ENCODE results near the gene NUFIP2.
"Not testable (repeated sequence)": the region's sequence is repeated elsewhere in the genome, so short reads cannot be mapped to it uniquely, and the experiment has no call there.

The NUFIP2 gene

DNA sequence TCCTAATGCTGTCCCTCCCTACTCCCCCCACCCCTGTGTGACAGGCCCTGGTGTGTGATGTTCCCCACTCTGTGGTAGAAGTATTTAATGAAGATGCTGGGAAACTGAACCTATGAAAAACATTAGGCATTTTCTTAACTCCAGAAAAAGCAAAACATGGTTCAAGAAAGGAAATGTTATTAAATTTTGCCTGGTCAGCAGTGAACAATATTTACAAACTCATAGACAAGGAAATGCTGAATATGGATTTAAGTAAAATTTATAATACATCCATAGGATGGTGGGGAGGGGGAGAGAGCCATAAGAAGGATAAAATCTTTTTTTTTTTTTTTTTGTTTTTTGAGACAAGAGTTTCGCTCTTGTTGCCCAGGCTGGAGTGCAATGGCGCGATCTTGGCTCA lies 58.0 kb downstream of the NUFIP2 start:
- DNase-seq = no peak

DNA sequence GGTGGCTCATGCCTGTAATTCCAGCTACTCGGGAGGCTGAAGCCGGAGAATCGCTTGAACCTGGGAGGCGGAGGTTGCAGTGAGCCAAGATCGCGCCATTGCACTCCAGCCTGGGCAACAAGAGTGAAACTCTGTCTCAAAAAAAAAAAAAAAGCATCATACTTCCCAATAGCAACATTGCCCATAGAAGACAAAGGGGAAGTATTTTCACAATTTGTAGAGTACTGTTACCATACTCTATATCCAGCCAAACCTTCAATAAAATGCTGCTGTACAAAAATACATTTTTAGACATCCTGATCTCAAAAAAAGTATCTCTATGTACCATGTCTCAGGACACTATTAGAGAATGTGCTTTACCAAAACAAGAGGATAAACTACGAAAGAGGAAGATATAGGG lies 59.0 kb downstream of the NUFIP2 start:
- DNase-seq = peak; percentile 27

DNA sequence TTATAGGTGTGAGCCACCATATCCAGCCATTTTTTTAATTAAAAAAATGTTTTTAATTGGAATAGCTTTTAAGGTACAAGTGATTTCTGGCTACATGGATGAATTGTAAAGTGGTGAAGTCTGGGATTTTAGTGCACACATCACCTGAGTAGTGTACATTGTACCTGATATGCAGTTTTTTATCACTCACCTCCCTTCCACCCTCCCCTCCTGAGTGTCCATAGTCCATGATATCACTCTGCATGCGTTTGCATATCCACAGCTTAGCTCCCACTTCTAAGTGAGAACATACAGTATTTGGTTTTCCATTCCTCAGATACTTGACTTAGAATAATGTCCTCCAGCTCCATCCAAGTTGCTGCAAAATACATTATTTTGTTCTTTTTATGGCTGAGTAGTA lies 60.6 kb downstream of the NUFIP2 start:
- no peak for DNase-seq

DNA sequence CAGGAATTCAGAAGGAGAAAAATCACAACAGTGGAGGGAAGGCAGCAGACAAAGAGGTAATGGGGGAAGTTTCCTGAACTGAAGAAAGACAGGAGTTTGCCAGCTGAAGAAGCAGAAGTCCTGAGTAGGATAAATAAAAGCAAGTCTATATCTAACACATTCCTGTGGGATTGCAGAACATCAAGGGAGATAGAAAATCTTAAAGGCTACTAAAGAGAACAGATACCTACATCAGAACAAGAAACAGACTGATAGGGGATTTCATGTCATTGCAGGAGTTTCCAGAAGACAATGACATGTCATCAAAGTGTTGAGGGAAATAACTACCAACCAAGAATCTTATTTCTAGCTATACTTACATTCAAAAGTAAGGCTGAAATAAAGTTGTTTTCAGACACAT lies 68.6 kb downstream of the NUFIP2 start:
- no peak for DNase-seq

DNA sequence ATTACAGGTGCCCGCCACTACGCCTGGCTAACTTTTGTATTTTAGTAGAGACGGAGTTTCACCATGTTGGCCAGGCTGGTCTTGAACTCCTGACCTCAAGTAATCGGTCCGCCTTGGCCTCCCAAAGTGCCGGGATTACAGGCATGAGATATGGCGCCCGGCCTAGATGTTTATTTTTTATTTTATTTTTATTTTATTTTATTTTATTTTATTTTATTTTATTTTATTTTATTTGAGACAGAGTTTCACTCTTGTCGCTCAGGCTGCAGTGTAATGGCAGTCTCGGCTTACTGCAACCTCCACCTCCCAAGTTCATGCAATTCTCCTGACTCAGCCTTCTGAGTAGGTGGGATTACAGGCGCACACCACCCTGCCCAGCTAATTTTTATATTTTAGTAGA lies 72.6 kb downstream of the NUFIP2 start:
- not testable (repeated sequence) for DNase-seq

DNA sequence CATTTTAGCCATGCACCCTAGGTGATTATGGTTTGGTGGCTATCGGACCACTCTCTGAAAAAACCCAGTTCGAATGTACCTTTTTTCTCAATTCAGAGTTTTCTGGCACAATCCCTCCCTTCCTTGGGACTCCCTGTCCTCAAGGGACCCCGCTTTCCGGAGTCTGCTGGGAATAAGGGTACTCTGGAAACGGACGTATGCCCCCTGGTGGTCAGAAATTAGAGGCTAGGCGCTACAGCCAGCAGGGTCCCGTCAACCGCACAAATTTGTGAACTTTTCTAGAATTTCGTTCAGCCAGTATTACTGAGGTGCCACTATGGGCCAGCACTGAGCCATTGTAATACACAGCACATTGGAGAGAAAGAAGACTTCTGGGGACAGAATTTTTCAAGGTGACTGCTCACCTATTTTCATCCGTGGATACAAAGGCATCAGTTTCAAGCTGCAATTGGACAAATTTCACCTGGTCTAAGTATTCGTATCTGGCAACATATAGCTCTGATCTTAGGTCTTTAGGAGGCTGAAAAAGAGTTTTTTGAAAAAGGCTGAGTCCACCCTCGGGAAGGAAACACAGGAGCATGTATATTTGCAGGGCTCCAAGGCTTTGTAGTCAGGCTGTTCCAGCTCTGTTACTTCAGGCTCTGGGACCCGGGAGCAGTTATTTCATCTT lies 74.4 kb downstream of the NUFIP2 start:
- peak; percentile 95 for DNase-seq

DNA sequence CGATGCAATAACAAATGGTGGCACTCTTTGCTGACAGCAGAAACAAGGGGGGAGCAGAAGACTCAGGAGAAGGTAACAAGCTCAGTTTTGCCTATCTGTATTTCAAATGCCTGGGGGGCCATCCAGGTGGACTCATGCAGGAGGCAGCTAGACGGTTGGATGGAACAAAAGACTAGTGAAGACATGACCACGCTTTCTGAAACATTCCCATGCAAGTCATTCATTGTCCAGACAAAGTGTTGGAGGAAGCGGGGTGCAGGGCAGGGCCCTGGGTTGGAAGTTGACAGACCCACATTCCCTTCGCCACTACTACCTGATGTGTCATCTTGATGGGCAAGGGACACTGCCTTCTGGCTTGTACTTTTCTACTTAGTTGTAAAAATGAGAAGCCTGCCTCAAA lies 77.1 kb downstream of the NUFIP2 start:
- DNase-seq = no peak

DNA sequence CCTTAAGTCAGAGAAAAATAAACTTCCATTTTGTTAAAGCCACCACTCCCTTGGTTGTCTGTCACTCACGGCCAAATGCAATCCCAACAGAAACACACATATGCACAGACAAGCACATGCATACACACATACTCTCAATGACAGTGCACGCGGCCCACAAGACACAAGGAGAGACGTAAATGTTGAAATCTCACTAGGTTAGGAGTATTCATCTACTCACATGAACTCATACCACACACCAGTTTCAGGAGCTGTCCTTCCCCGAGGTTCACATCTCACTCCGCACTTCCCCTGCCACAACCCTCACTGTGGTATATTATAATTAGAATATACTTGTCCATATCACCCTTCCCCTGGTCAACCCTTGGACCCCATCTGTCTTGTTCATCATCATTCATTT lies 77.8 kb downstream of the NUFIP2 start:
- no peak for DNase-seq

DNA sequence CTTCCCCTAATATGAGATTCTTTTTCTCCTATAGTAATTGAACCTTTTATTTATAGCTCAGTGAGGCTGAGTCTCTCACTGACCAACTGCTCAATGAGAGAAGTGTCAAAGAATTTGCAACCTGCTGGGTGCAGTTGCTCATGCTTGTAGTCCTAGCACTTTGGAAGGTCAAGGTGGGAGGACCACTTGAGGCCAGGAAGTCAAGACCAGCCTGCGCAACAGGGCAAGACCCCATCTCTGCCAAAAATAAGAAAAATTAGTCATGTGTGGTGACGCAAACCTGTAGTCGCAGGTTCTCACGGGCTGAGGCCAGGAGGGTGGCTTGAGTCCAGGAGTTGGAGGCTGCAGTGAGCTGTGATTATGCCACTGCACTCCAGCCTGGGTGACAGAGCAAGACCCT lies 78.2 kb downstream of the NUFIP2 start:
- no peak for DNase-seq

DNA sequence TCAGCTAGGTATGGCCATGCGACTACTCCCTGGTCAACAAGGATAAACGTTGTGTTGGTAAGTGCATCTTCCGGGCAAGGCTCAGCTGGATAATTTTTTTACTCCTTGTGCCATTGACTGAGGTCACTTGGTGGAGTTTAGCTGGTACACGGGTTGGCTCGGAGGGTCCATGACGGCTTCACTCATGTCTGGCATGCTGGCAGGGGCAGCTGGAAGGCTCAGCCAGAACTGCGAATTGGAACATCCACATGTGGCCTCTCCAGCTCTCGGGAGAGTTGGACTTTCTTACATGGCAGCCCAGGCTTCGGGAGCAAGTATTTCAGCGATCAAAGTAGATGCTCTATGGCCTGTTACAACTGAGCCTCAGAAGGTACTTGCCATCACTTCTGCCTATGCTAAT lies 78.8 kb downstream of the NUFIP2 start:
- no peak for DNase-seq

DNA sequence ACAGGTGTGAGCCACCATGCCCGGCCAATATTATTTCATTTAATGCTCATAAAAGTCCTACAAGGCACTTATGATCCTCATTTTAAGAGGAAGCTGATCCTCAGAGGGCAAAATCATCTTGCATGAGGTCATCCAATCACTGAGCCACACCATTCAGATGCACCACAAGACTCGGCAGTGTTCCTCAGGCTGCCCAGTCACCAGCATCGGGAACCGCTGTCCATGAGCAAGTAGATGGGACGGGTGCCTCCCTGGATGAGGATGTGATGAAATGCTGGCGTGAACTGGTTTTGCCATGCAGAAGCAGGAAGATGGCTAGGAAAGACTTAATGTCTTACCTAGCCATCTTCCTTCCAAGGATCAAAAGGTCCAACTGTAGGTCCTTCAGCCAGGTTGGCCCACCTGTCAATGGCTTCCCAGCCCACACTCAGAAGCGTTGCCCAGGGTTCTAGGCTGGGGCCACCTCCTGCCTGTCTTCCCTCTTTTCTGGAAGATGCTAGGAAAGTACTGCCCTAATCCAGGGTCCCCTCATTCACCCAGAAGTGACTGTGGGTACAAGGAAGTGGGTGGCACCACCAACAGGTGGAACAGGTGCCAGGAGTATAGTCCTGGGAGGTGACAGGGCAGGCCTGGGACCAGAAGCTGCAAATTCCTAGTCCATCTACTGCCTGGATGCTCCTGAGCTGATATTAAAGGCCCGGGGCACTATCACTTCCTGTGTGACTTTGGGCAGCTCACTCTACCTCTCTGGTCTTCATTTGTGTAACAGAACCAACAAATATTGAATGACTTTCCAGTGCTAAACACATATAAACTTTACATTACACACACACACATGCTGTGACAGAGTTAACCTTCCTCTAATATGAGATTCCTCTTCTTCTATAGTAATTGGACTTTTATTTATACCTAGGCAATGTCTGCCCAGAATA lies 79.5 kb downstream of the NUFIP2 start:
- no peak for DNase-seq

DNA sequence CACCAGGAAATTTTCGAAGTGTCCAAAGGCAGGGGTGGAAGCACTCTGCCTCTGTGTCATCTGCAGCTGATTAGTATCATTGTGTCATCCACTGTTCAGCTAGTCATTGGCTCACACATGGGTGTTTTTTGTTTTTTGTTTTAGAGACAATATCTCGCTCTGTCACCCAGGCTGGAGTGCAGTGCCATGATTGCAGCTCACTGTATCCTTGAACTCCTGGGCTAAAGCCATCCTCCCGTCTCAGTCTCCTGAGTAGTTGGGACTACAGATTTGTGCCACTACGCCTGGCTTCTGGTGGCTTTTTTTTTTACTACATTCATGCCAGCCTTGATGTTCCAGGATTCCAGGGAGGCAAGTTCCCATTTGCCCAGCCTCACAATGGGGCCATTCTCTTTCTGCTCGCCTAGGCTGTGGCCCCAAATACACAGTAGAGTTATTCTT lies 81.2 kb downstream of the NUFIP2 start:
- no peak for DNase-seq

DNA sequence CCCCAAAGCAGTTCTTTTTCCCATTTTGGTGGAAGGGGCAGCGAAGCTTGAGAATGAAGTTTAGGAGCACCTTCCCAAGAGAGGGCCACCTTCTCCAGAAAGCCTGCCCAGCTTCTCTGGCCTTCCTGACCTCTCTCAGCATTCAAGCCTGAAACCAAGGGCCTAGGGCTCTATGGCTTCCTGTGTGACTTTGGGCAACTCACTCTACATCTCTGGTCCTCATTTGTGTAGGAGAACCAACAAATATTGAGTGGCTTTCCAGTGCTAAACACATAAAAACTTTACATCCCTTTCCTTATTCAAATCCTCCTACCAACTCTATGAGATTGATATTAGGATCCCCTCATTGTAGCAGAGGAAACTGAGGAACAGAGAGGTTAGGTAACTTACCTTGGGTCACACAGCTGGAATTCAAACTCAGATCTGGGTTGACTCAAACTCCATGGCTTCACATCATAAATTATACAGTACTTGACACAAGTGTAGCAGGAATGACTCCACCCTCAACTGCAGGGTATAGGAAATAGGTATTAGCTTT lies 81.8 kb downstream of the NUFIP2 start:
- DNase-seq = no peak

DNA sequence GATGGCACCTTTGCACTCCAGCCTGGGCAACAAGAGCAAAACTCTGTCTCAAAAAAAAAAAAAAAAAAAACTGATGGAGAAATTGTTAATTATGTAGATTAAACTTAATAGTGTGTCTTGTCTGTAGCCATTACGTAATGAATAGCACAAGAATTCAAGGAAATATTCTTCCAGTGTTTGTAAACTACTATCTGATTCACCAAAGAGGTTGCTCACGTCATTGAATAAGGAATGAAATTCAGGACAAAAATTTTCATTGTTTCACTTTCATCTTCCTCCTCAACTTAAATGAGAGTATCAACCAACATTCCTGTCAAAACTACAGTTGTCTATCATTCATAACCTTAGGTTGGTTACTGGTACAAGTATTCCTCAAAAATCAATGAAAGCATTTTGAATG lies 83.1 kb downstream of the NUFIP2 start:
- no peak for DNase-seq

DNA sequence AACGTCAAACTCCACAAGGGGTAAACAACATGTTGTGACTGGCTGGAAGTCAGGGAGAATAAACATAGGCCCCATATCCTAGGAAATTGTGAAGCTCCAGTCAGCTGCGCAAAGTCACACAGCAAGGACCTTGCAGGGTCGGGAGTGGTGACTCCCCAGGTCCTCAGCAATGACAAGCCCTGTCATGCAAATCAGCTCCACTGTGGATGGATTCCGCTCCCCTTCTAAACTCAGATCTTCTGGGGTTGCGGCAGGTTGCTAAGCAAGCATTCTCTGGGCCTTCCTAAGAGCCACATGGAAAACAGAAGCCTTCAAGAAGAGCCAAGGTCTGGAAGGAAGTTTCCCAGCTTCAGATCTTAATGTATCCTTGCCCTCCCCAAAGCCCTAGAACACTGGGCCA lies 84.9 kb downstream of the NUFIP2 start:
- no peak for DNase-seq

DNA sequence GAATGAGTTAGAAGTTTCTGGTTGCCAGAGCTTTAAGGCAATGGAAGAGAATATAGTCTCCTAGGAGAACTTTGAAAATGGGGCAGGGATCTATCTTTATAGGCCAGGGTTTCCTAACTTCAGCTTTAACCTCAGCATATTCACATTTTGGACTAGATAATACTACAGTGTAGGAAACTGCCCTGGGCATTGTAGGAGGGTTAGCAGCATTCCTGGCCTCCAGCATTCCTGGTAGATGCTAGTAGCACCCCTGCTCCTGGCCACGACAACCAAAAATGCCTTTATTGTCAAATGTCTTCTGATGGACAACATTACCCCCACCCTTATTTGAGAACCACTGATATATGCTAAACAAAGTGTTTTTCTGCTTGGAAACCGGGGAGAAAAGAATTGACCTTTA lies 86.0 kb downstream of the NUFIP2 start:
- no peak for DNase-seq
